GM04504 (cell line): ENCODE results near the gene GRIPAP1.
"Not testable (repeated sequence)": the region's sequence is repeated elsewhere in the genome, so short reads cannot be mapped to it uniquely, and the experiment has no call there.

ENCODE experiments used
- DNase-seq: peaks from one replicate; pipeline ENCODE4 v3.0.0-alpha.2; 2012; ENCODE audit warnings: low read depth

The GRIPAP1 gene

GRCh38 chrX:48997455-48997854 is 4.6 kb downstream of the GRIPAP1 start:
- DNase-seq = no peak

DNA sequence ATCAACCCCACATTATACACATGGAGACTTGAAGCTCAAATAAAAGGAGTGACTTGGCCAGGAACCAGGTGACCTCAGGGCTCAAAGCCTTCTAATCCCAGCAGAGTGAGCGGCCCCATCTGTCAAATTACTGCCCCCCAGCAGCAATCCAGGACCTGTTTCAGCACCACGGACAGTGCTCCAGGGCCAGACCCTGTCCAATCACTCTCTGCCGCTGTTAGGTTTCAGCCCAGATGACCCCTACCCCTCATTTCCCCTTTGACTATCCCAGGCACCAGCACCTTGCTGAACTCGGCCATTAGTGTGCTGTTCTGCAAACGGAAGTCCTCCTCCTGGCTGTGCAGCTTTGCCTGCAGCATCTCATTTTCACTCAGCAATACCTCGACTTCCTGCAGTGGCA is 5.1 kb downstream of the GRIPAP1 start:
- DNase-seq = no peak

DNA sequence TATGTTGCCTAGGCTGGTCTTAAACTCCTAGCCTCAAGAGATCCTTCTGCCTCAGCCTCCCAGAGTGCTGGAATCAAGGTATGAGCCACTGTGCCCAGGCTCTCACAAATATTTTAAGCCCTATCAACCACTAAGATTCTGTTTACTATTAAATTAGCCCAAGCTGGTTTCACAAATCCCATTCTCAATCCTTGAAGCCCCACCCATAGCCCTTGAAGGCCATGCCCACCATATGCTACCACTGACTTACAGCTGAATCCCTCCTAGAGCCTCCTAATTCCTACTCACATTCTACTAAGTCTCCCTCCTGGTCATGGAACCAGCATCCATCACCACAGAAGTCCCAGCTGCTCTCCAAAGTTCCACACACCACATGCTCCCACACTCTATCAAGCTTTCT is 9.7 kb downstream of the GRIPAP1 start:
- no peak for DNase-seq

DNA sequence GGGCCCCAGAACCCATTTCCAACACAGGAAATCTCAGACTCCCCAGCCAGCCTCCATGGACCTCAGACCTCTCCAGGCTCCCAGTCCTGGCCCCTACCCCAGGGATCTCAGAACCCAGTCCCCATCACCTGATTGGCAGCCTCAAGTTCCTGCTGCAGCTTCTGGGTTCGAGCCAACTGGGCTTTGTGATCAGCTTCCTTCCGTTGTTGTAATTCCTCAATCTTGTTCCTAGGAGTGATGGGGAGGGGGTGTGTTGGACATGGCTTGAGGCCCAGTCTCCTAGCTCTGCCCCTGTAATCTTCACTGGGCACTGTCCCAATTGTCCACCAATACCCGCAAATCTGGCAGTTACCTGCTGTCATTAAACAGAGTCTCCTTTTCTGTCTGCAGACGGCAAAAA is 12.6 kb downstream of the GRIPAP1 start:
- no peak for DNase-seq

DNA sequence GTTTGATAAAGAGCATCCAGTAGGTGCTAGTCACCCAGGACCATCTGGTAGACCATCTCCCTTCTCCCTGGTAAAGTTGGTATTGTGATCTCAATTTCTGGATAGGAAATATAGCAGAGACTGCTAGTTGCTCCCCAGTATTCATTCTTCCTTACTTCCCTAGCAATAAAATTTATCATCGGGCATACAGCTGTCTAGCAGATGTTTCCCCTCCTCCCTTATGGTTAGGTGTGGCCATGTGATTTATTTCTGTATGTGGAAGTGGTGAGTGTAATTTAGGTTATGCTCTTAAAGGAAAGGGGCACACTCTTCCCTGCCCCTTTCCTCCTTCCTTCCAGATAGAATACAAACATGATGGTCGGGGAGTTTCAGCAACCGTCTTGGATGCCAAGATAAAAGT is 18.2 kb downstream of the GRIPAP1 start:
- DNase-seq = no peak

DNA sequence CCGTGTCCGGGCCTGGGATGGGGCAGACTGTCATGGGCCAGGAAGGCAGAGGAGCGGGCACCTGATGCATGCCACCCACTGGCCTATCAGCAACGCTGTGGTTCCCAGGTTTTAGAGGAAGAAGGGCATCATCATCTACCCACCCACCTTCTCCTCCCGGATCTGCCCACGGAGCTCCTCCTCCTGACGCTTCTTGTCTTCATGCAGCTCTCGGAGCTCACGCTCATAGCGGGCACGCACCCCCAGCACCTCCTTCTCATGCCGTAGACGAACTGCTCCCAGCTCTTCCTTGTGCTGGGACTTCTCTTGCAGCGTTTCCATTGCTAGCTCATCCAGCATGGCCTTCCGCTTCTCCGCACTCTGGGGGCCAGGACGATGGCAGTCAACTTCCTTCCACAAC is 19.0 kb downstream of the GRIPAP1 start:
- DNase-seq = no peak

GRCh38 chrX:48981178-48981577 is 20.9 kb downstream of the GRIPAP1 start:
- no peak for DNase-seq

DNA sequence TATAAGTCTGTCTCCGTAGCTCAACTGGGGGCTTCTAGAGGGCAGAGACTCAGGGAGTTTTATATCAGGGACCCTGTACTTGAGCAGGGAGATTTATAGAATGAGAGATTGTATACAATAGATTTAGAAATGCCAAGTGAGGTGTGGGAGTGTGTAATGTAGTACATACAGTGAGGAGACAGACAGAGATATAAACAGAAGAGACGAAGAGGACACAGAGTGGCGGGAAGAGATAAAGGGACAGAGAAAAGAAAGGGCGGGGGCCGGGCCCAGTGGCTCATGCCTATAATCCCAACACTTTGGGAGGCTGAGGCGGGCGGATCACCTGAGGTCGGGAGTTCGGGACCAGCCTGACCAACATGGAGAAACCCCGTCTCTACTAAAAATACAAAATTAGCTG is 21.7 kb downstream of the GRIPAP1 start:
- DNase-seq = not testable (repeated sequence)

GRCh38 chrX:48978226-48978625 is 23.8 kb downstream of the GRIPAP1 start:
- DNase-seq = no peak

DNA sequence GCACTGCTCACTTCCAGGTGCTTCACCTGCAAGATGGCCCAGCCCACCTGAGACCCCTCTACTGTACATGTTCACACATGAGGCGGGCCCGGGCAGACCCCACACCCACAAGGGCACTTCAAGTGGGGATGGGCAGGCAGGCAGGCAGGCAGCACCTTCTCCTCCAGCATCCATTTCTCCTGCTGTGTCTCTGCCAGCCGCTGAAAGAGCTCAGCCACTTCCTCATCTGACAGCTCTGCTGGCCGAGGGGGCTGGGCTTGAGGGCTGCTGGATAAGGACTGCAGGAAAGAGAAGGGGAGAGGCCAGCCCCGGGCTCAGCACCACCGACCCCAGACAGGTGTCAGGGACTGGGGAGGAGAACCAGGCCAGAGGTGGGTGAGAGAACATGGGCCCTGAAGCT is 26.0 kb downstream of the GRIPAP1 start:
- DNase-seq = no peak

DNA sequence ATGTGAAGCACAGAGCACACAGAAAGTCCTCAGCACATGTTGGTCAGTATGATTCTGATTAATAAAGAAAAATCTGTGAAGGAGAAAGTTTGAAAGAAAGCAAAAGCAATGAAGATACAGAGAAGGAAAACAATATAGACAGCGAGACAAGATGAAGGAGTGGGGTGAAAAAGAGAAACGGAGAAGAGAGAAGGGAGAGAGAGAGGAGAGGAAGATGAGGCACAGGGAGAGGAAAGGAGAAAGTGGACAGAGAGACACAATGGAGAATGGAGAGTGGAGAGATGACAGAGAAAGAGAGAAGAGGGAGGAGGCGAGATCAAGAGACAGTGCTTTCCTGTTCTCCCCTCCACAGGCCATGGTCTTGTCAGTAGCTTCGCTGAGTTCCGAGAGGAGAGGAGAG is 26.5 kb downstream of the GRIPAP1 start:
- no peak for DNase-seq

- DNase-seq = no peak
These were observed 27.0 kb downstream of the GRIPAP1 start for GRCh38 chrX:48975041-48975440.

GRCh38 chrX:48974574-48974973 is 27.5 kb downstream of the GRIPAP1 start:
- DNase-seq = no peak

DNA sequence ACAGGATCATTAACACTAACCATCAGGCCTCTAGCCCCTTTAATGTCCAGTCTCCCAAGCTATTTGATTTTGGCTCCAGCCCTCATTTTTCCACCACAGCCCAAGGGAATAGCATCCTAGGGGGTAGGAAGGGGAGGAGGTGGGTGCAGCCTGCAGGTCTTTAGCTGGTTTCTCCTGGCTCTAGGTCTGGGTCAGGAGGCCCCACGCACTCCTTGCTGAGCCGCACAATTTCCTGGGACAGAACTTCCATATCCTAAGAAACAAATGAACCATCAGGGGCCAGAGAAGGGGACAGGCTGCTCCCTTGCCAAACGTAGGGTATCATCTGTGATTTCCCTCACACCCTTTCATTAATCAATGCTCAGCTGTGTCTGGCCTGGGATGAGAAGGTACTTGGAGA is 28.0 kb downstream of the GRIPAP1 start:
- DNase-seq = no peak

GRCh38 chrX:48972220-48973164 is 29.6 kb downstream of the GRIPAP1 start:
- DNase-seq = no peak

DNA sequence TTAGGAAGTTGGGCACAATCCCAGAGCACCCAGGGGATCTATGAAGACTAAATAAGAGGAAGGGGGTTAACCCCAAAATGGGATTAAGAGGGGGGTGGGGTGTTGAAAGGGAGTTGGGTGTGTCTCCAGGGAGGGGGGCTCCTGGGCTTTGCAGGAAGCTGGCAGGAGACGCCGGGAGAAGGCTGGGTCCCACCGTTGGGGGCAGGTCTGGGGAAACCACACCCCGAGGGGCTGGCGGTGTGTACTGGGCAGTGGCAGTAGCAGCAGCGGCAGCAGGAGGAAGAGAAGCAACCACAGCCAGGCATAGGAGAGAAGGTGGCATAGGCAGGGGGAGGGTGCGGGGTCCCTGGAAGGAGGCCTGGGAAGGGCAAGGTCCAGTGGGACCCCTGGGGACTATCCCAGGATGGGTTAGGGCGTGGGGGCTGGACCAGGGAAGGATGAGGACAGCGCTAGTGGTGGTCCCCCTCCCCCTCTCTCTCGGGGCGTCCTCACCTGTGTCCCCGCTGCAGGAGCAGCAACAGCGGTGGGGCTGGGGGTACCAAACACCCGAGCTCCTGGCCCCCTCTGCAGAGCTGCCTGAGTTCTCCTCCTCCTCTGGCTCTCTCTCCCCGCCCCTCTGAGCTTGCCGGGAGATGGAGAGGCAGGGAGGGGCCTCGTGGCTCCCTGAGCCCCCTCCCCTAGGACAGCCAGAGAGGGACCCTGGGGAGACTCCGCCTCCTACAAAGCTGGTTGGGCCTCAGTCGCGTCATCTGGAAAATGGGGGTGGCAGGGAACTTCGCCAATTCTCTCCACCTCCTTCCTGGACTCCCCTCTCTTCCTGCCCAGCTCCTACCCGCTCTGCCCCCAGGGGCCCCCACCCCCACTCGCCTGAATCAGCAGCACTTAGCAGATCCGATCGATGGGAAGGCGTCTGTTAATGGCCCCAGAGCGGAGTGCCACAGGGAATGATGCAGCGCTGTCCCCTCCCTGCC is 30.5 kb downstream of the GRIPAP1 start, which contains the start of gene KCND1:
Gene KCND1, minus strand, starts transcription at position 596 of the 971 bp plus-strand sequence. CDS start 1,573 bp downstream, outside the sequence.
- DNase-seq = no peak

DNA sequence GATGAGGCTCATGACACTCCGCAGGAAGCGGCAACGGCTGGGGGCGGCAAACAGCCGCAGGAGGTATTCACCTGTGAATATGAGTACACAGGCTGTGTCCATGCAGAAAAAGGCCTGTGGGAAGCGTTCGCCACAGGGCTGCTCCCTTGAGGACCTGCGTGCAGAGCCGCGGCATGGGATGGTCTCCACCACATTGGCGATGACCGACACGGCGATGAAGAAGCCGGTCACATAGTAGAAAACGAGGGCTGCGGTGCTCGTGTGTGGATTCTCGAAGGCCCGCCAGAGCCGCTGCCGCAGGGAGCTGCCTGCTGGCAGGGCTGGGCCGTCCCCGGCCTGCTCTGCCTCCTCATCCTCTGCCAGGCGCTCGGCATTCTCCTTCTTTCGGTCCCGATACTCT is 32.6 kb downstream of the GRIPAP1 start:
- DNase-seq = no peak

DNA sequence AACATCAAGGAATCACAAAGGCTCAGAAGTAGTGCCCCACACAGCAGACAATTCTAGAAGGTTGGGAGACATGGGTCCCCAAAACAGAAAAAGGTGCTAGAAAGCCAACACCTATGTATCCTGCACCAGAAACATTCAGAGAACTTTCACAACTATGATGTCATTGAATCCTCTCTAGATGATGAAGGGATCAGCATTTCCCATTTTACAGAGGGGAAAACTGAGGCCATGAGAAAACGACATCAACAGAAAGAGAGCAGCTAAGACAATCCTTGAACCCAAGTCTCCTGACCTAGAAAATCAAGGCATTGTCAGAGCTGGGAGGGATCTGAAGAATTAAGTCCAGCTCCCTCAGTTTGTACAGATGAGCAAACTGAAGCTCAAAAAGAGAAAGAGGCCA is 33.7 kb downstream of the GRIPAP1 start:
- no peak for DNase-seq

DNA sequence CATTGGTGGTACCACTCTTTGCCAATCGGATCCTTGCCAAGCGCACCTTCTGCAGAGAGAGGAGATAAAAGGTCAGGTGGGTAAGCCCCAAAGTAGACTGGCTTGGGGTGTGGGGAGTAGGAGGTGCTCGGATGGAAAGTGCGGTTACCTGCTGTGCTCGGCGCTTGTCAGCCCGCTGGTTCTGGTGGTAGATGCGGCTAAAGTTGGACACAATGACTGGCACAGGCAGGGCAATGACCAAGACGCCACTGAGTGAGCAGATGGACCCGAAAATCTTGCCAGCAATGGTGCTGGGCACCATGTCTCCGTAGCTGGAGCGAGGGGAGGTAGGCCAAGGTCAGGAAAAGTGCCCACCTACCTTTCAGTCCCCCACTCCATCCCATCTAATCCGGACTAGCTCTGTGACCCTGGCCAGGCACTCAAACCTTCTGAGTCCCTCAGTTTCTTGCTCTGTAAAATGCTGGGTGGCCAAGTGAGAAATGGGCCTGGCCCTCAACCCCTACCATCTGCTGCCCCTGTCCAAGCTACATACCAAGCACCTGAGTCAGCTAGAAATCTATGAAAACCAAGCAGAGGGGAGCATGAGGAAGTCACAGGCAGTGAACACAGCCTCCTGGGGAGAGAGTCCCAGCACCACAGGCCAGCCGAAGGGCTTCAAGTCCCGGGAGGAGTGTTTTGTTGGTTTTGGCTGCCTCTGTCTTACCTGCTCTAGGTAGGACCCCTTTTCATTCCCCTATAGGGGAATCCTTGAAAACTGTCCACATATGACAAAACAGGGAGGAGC is 35.1 kb downstream of the GRIPAP1 start:
- DNase-seq = no peak

DNA sequence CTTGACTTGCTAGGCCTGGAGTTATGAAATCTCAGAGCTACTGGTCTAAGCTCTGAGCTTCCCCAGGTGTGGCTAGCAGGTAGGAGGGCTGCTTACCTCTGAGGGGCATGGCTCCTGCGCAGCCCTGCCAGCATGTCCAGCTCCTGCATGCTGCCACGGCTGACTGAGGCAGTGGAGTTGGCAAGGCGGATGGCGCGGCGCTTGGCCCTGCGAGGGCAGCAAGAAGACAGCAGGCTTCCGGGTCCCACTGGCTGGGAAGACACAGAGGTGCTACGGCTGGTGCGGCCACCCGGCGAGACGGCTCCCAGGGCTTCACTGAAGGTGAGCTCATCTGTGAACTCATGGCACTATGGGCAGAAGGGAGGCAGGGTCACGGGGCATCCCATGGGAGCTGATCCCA is 36.1 kb downstream of the GRIPAP1 start:
- DNase-seq = no peak

DNA sequence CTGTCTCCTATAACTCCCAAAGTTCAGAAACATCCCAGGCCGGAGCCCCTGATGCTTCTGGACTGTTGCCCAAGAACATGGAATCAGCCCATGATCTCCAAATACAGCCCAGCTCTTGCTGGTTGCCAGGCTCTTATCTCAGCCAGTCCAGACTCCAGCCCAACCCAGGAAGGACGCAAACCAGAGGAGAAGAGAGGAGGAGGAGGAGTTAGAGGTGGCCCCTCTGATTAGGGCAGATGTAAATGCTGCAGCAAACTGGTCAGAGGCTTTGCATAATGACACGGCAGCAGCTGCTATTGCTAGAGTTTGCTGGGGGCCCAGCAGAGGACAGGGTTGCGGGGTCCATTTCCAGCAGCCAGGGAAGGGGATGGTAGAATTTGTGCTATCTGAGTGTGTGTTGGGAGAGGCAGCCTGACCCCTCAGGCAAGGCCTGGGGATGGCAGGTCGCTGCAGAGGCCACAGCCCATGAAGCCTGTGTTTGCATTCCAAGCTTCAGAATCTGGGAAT is 40.4 kb downstream of the GRIPAP1 start:
- no peak for DNase-seq

DNA sequence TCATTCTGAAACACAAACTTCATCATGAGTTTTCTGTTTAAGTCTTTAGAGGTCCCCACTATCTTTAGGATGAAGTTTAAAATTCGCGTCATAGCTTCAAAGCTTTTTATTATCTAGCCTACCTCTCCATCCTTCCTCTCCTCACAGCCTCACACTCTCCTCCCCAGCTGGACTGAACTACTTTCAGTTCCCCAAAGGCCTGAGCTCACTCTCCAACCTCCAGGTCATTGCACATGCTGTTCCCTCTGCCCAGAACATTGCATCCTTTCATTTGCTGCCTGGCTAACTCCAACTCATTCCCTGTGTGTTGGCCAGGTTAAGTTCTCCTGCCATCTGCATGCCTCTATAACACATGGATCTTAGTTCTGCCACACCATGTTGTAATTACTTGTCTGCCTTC is 41.8 kb downstream of the GRIPAP1 start:
- no peak for DNase-seq
